NT2/D1 (cell line): ENCODE results near the gene KCP.

Experiments used
- DNase-seq: peaks from one replicate; pipeline ENCODE4 v3.0.0-alpha.2; 2011; ENCODE audit warnings: low read depth, low spot score
- H3K27me3 ChIP-seq: 2 replicates; pipeline ENCODE4 v1.6.0; 2011; ENCODE audit warnings: mild to moderate bottlenecking; ENCODE audit not compliant: insufficient read length, insufficient read depth
- H3K36me3 ChIP-seq: 2 replicates; pipeline ENCODE4 v1.6.1; 2011; ENCODE audit warnings: mild to moderate bottlenecking, low read length, mixed read lengths; ENCODE audit not compliant: insufficient read depth, insufficient read length
- H3K4me1 ChIP-seq: 2 replicates; pipeline ENCODE4 v1.5.1; 2011; ENCODE audit not compliant: insufficient read depth, insufficient read length
- H3K4me3 ChIP-seq: 2 replicates; pipeline ENCODE4 v1.5.1; 2011; ENCODE audit warnings: low read depth; ENCODE audit not compliant: insufficient read length
- H3K9ac ChIP-seq: 2 replicates; pipeline ENCODE4 v1.6.0; 2011; ENCODE audit warnings: low read depth; ENCODE audit not compliant: insufficient read length
- H3K9me3 ChIP-seq: 2 replicates; pipeline ENCODE4 v1.5.1; 2011; ENCODE audit warnings: mild to moderate bottlenecking, low read length; ENCODE audit not compliant: insufficient read depth
- SUZ12 ChIP-seq: IDR thresholded peaks from 2 replicates; pipeline ENCODE4 v1.6.1; 2011; ENCODE audit not compliant: insufficient read length, insufficient read depth; ENCODE audit errors: extremely low read depth
- YY1 ChIP-seq: IDR thresholded peaks from 2 replicates; pipeline ENCODE4 v1.6.1; 2011; ENCODE audit not compliant: insufficient read length, insufficient read depth
- ZNF274 ChIP-seq: IDR thresholded peaks from 2 replicates; pipeline ENCODE4 v1.6.1; 2011; ENCODE audit warnings: mild to moderate bottlenecking, low read depth, low read length

KCP gene

DNA sequence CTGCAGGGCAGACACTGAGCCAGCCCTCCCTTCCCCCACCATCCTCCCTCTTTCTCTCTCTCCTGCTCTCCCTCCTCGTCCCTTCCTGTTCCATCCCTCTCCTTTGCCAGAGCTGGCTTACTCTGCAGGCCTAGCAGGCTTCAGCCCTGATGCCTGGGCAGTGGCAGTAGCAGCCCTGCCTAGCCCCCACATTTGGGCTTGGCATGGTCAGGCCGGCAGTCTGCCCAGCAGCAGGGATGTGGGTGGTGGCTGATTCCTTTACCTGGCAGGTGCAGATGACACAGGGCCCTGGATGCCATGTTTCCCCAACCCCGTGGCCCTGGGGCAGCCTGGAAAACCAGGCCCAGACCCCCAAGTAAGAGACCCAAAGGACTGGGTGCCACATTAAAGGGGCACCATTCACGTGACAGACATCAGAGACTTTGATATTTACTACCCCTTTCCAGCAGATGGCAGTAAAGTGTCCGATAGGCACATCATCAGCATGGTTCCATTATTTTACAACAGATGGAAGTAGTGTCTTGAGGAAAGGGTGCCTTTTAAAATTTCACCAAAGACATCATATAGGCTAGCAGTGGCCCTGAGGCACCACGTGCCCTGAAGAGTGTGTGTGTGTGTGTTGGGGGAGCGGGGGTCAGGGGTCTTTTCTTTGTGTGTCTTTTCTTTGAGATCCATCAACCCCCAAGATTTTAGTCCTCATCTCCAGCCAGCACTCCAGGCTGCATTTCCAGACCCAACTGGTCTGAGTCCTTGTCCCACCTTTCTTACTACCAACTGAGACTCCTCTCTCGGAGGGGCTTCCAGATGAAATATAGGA, 5.9 kb downstream of the KCP start:
- H3K4me1 ChIP-seq, result peaks cover 6% of the 10 kb centered on the region
- H3K4me3 ChIP-seq, result no peak overlapping the region
- H3K9me3 ChIP-seq, result peaks cover 10% of the 10 kb centered on the region
- H3K27me3 ChIP-seq, result no peaks in the 10 kb centered on the region
- peak overlapping the region; percentile 42 for H3K9ac ChIP-seq
- TF ChIP-seq YY1 (no peak), SUZ12 (no peak), ZNF274 (no peak)
- DNase-seq, result peak; percentile 48
- H3K36me3 ChIP-seq, result peaks cover 27% of the 10 kb centered on the region

DNA sequence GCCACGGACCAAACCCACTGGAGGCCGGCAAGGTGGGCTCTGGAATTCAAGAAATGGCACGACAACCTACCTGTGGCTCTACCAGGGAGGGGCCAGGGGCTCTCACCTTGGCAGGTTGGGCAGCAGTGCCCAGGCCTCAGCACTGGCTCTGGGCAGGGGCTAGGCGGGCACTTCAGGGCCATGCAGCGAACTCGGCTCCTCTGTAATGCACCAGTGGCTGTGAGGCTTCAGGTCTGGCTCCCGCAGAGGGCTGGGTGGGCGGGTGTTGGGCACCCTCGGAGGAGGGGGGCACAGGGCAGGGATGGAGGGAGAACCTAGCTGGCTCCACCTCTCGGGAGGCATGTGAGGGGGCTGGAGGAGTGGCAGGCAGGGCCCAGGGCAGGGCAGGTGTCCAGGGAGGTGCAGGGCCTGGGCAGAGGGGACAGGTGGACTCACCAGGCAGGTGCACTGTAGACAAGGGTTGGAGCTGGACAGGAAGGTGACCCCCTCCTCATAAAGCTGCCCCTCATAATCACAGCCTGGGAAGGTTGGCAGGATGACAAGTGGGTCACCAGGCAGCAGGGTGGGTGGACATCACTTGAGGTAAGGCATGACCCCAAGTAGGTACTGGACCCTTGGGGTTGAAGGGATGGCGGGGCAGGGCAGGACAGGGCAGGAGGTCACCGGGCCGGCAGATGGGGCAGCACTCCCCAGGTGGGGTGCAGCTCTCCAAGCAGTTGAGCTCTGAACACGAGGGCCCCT, 6.7 kb downstream of the KCP start:
- peaks cover 6% of the 10 kb centered on the region for H3K4me1 ChIP-seq
- no peak for DNase-seq
- no peak overlapping the region for H3K4me3 ChIP-seq
- H3K9ac ChIP-seq, result peak overlapping the region; percentile 42
- TF ChIP-seq YY1 (no peak), ZNF274 (no peak), SUZ12 (no peak)
- peaks cover 16% of the 10 kb centered on the region for H3K9me3 ChIP-seq
- peaks cover 27% of the 10 kb centered on the region for H3K36me3 ChIP-seq
- no peaks in the 10 kb centered on the region for H3K27me3 ChIP-seq

DNA sequence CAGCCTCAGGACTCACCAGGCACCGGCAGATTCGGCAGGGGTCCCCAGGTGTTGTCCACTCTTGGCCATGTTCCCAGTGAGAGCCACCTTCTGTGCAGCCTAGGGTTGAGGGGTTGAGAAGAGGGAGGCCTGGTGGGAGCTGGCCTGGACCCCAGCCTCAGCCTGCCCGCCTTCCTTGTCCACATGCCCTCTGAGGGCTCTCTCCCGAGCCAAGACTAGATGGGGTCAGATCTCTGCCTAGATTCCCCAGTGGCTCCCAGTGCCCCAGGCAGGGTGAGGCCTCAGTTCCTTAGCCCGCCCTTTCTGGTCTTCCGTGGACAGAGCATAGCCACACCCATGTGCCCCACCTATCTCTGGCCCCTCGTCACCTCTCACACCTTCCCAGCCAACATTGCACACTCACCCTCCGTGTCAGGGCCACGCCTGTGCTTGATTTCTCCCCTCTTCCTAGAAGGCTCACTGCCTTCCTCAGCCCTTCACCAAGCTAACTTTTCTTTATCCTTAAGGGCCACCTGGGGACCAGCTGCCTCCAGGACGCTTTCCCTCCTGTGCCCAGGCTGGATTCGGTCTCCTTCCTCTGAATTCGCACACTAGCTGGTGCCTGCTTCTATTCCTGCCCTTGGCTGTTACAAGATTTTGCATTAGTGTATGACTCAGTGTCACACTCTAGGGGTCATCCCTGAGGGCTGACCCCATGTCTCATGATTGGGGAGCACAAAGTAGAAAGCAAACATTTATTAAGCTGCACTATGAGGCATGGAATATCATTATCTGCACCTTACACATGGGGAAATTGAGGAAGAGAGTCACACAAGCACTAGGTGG, 7.5 kb downstream of the KCP start:
- peaks cover 6% of the 10 kb centered on the region for H3K4me1 ChIP-seq
- no peaks in the 10 kb centered on the region for H3K27me3 ChIP-seq
- H3K9me3 ChIP-seq, result peaks cover 16% of the 10 kb centered on the region
- TF ChIP-seq YY1 (no peak), ZNF274 (no peak), SUZ12 (no peak)
- no peak for DNase-seq
- H3K9ac ChIP-seq, result no peak overlapping the region
- H3K36me3 ChIP-seq, result peaks cover 27% of the 10 kb centered on the region
- no peak overlapping the region for H3K4me3 ChIP-seq

DNA sequence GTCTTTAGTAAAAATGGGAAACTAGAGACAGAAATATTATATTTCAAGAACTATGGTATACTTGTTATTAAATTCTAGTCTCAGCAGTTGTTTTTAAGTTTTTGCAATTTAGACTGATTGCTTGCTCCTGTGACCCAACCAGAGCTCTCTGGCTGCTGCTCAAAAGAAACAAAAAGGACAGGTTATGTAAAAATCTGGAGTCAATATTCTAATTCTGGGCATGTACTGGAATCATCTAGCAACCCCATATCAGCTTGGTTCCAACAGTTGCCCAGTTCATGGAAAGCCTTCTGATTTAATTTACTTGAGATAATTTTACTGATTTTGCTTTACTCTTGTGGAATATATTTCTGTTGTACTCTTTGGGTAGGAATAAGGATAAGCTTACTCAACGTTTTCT, 10.3 kb downstream of the KCP start:
- Histone ChIP-seq H3K36me3 (peaks cover 13% of the 10 kb centered on the region), H3K27me3 (no peaks in the 10 kb centered on the region), H3K9ac (no peak overlapping the region), H3K4me1 (peaks cover 6% of the 10 kb centered on the region), H3K4me3 (no peak overlapping the region), H3K9me3 (peaks cover 16% of the 10 kb centered on the region)
- DNase-seq, result no peak
- TF ChIP-seq ZNF274 (no peak), SUZ12 (no peak), YY1 (no peak)

DNA sequence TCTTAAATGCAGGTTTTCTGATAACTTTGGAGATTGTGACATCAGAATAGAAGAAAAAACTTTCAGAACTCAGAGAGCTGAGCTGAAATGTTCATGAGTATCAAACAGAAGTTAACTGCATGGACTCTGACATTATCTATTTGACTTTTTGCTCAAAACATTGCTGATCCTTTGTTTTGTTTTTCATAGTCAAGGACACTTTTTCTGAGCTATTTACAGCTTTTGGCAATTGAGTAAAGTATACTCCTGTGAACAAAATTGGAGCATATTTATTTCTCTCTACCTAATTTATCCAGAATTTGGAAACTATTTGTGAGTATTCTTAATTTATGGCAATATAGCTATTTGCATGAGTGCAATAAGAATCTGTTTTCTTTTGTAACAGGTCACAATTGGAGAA, 11.1 kb downstream of the KCP start:
- TF ChIP-seq ZNF274, result no peak
- no peak for TF ChIP-seq SUZ12
- TF ChIP-seq YY1, result no peak
- H3K4me1 ChIP-seq, result peaks cover 6% of the 10 kb centered on the region
- H3K4me3 ChIP-seq, result no peak overlapping the region
- no peaks in the 10 kb centered on the region for H3K27me3 ChIP-seq
- H3K9ac ChIP-seq, result no peak overlapping the region
- H3K36me3 ChIP-seq, result peaks cover 13% of the 10 kb centered on the region
- no peak for DNase-seq
- H3K9me3 ChIP-seq, result peaks cover 16% of the 10 kb centered on the region

DNA sequence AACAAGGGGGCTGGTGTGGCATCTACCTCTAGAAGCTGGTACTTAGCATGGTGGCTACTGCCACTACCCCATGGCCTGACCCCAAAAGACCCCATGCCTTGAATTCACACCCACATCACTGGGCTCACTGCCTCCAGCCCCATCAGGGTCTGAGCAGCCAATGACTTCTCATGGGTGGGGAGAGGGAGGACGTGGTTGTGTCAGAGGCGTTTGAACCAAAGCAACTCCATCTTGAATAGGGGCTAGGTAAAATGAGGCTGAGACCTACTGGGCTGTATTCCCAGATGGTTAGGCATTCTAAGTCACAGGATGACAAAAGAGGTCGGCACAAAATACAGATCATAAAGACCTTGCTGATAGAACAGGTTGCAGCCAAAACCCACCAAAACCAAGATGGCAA, 15.2 kb downstream of the KCP start:
- H3K9ac ChIP-seq, result no peak overlapping the region
- DNase-seq, result no peak
- H3K36me3 ChIP-seq, result peaks cover 2% of the 10 kb centered on the region
- no peak overlapping the region for H3K4me3 ChIP-seq
- H3K27me3 ChIP-seq, result no peaks in the 10 kb centered on the region
- no peaks in the 10 kb centered on the region for H3K4me1 ChIP-seq
- TF ChIP-seq YY1, result no peak
- no peak for TF ChIP-seq SUZ12
- TF ChIP-seq ZNF274, result no peak
- peaks cover 14% of the 10 kb centered on the region for H3K9me3 ChIP-seq
